ENCODE measurements around the gene GLIPR1. TPM values are rescaled to one million over a fixed set of nuclear protein-coding genes. Genes with fewer than 3 reads are reported as not detected.

The GLIPR1 gene
- total RNA-seq, 4 donors from 2014 or later, result 10.9 to 19.5 (median 15.8) TPM

DNA sequence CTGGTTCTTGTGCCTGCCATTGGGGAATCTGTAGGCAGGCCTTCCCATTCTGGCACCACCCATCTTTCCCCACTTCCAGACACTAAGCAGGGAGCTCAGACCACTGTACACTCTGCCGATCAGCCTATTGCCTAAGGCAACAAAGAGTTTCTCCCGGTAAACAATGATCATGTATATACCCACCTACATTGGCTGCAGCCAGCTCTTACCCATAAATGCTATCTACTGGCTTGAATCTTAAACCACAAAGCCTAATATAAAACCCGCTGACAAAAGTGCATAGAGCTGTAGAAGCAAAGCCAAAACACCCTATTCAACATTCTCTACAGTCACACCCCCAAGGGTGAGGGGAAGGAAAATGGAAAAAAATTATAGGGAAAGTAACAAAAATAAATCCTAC lies 20.8 kb upstream of the GLIPR1 start:
- TF ChIP-seq EP300 (IDR thresholded peaks at IDR 0.05) (no peak), POLR2A (IDR thresholded peaks at IDR 0.05; ENCODE audit: low read depth) (no peak), POLR2AphosphoS5 (IDR thresholded peaks at IDR 0.05) (no peak)
- TF ChIP-seq, protein P1, sequence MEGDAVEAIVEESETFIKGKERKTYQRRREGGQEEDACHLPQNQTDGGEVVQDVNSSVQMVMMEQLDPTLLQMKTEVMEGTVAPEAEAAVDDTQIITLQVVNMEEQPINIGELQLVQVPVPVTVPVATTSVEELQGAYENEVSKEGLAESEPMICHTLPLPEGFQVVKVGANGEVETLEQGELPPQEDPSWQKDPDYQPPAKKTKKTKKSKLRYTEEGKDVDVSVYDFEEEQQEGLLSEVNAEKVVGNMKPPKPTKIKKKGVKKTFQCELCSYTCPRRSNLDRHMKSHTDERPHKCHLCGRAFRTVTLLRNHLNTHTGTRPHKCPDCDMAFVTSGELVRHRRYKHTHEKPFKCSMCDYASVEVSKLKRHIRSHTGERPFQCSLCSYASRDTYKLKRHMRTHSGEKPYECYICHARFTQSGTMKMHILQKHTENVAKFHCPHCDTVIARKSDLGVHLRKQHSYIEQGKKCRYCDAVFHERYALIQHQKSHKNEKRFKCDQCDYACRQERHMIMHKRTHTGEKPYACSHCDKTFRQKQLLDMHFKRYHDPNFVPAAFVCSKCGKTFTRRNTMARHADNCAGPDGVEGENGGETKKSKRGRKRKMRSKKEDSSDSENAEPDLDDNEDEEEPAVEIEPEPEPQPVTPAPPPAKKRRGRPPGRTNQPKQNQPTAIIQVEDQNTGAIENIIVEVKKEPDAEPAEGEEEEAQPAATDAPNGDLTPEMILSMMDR (IDR thresholded peaks at IDR 0.05), result no peak
- 94% methylated on average over 3 of the region's 3 CpGs for WGBS
- intact Hi-C loops (cut with DNase I), result no loop called here

DNA sequence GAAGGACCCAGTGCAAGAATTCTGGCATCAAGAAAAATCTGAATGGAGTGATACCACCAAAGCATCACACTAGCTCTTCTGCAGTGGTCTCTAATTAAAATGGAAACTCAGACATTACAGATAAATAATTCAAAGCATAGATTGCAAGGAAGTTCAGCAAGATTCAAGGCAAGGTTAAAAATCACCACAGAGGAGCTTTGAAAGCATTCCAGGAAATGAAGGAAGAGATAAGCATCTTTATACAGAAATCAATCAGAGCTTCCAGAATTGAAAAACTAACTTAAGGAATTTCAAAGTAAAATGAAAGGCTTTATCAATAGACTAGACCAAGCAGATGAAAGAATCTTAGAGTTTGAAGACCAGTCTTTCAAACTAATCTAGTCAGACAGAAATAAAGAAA lies 20.4 kb upstream of the GLIPR1 start:
- Histone ChIP-seq H3K27ac (replicated peaks in 1 of 4) (no peak overlapping the region), H3K4me3 (no peak overlapping the region), H3K36me3 (no peaks in the 10 kb centered on the region), H3K4me1 (no peaks in the 10 kb centered on the region), H3K9me3 (peaks cover 0 to 14% (median 8%) of the 10 kb centered on the region in 4 donors), H3K27me3 (no peaks in the 10 kb centered on the region)
- TF ChIP-seq POLR2AphosphoS5 (IDR thresholded peaks at IDR 0.05) (no peak), POLR2A (IDR thresholded peaks at IDR 0.05; ENCODE audit: low read depth) (no peak), EP300 (IDR thresholded peaks at IDR 0.05) (no peak)
- TF ChIP-seq, protein P1 (IDR thresholded peaks at IDR 0.05), result no peak
- no peak for DNase-seq (ENCODE audit: extremely low spot score)
- intact Hi-C loops (cut with DNase I), result no loop called here

More for the DNA sequence above, 20.8 kb upstream of the GLIPR1 start:
- Histone ChIP-seq H3K27me3 (no peaks in the 10 kb centered on the region), H3K9me3 (peaks cover 0 to 14% (median 8%) of the 10 kb centered on the region in 4 donors), H3K4me1 (no peaks in the 10 kb centered on the region), H3K36me3 (no peaks in the 10 kb centered on the region), H3K27ac (replicated peaks in 1 of 4) (no peak overlapping the region), H3K4me3 (no peak overlapping the region)
- no peak for DNase-seq (ENCODE audit: extremely low spot score)

DNA sequence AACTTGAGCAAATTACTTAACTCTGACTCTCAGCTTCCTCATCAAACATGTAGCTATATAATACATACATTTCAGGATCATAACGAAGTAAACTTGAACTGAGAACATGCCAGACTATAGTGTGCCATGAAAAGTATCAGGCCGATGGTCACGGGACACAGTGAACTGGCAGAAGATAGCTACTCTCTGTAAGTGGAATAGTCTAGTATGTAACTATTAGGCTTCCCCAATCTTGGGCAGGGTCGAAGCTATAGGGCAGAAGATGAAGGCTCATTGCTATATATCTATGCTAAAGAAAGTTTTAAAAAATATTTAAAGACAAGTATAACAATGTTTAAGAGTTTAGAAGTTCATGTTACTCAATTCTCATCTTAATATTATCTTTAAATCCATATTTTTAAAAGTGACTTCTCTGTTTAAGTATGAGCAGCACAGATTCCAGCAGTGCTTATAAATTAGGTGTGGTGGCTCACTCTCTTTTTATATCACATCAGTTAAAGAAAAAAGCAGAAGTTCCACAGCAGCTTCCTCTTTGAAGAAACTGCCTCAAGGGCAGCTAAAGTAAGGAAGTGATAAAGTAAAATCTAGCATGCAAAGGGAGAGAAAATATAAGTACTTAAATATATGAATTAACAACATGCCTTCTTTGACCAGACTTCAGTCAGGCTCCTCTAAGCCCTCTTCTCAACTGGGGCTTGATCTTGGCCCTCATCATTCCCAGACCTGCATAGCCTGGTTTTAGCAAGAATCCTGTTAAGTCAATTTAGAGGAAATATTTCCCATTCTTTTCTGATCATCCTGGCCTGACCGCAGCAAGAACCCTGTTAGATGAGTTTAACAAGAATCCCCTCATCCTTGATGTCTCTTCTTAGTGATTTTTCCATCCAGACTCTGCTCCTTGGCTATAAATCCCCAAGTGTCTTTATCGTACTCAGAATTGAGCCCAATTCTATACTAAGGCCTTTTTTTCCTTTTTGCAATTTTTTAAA lies 8.4 kb upstream of the GLIPR1 start:
- WGBS, result 86% methylated on average over 6 of the region's 6 CpGs
- intact Hi-C loops (cut with DNase I), result no loop called here
- Histone ChIP-seq H3K27me3 (no peaks in the 10 kb centered on the region), H3K4me1 (no peaks in the 10 kb centered on the region), H3K27ac (replicated peaks in 1 of 4) (no peak overlapping the region), H3K4me3 (no peak overlapping the region), H3K9me3 (no peaks in the 10 kb centered on the region), H3K36me3 (no peaks in the 10 kb centered on the region)
- TF ChIP-seq, protein P1 (IDR thresholded peaks at IDR 0.05), result no peak
- no peak for TF ChIP-seq POLR2A (IDR thresholded peaks at IDR 0.05; ENCODE audit: low read depth)
- no peak for TF ChIP-seq EP300 (IDR thresholded peaks at IDR 0.05)
- TF ChIP-seq POLR2AphosphoS5 (IDR thresholded peaks at IDR 0.05), result no peak
- DNase-seq (ENCODE audit: extremely low spot score), result no peak

- no peak for DNase-seq (ENCODE audit: extremely low spot score)
- H3K9me3 ChIP-seq, result no peaks in the 10 kb centered on the region
- H3K4me3 ChIP-seq, result no peak overlapping the region
- no peaks in the 10 kb centered on the region for H3K27me3 ChIP-seq
- WGBS, result 77% methylated on average over 2 of the region's 2 CpGs
- no peak overlapping the region for H3K27ac ChIP-seq (replicated peaks in 1 of 4)
- H3K36me3 ChIP-seq, result no peaks in the 10 kb centered on the region
- no peaks in the 10 kb centered on the region for H3K4me1 ChIP-seq
- TF ChIP-seq EP300 (IDR thresholded peaks at IDR 0.05), result no peak
- no peak for TF ChIP-seq POLR2A (IDR thresholded peaks at IDR 0.05; ENCODE audit: low read depth)
- TF ChIP-seq, protein P1 (IDR thresholded peaks at IDR 0.05), result no peak
- no peak for TF ChIP-seq POLR2AphosphoS5 (IDR thresholded peaks at IDR 0.05)
- intact Hi-C loops (cut with DNase I), result no loop called here
Observed at GRCh38 chr12:75474116-75474515, 6.4 kb upstream of the GLIPR1 start.
